Stomach (tissue), 9 donors: ENCODE measurements around the gene KIRREL3. TPM values are rescaled to one million over a fixed set of nuclear protein-coding genes. Genes with fewer than 3 reads are reported as not detected.

Source experiments
- DNase-seq, 2 donors: peaks; one replicate each; pipeline versions ENCODE4 v3.0.0 to v3.0.0-alpha.2; 2013 to 2019
- H3K27ac ChIP-seq, 5 donors: fragments of 200-600 bp in 4 of 5; sonication (generic) in 4 of 5; one replicate each; pipeline ENCODE4 v1.5.1; 2013 to 2019; ENCODE audit warnings: mild to moderate bottlenecking in 1 of 5, moderate library complexity in 1 of 5
- H3K27me3 ChIP-seq, 3 donors: fragments of 200-600 bp; sonication (generic); one replicate each; pipeline ENCODE4 v1.5.1; 2017 to 2019; ENCODE audit warnings: mixed run types in 1 of 3
- H3K36me3 ChIP-seq, 4 donors: fragments of 200-600 bp; sonication (generic); 1 replicate in 3 of 4; 2 replicates in 1 of 4; pipeline ENCODE4 v1.5.1; 2016 to 2019
- H3K4me1 ChIP-seq, 4 donors: fragments of 200-600 bp; sonication (generic); one replicate each; pipeline ENCODE4 v1.5.1; 2016 to 2019
- H3K4me3 ChIP-seq, 4 donors: fragments of 200-600 bp; sonication (generic) in 3 of 4; one replicate each; pipeline ENCODE4 v1.5.1; 2016 to 2019; ENCODE audit warnings: mild to moderate bottlenecking in 1 of 4
- H3K9me3 ChIP-seq, 4 donors: fragments of 200-600 bp; sonication (generic); one replicate each; pipeline ENCODE4 v1.5.1; 2016 to 2019
- EP300 ChIP-seq: sonication (generic); formaldehyde crosslinking; IDR thresholded peaks from one replicate; pipeline ENCODE4 v1.6.1; 2017; ENCODE audit warnings: antibody characterized with exemption
- POLR2A ChIP-seq, 4 donors: fragments of 450-650 bp; IDR thresholded peaks; one replicate each; pipeline ENCODE4 v1.6.1; 2016; ENCODE audit warnings: antibody characterized with exemption in 4 of 4, control low read depth in 2 of 4, mild to moderate bottlenecking in 1 of 4, moderate library complexity in 1 of 4
- POLR2AphosphoS5 ChIP-seq, 3 donors: sonication (generic); formaldehyde crosslinking; IDR thresholded peaks; one replicate each; pipeline ENCODE4 v1.6.1; 2016; ENCODE audit warnings: antibody characterized with exemption in 3 of 3
- WGBS, 5 donors: extraction: QIAGEN DNeasy Blood & Tissue Kit in 3 of 5; methylation state at CpG; one replicate each; pipeline versions ENCODE4 v1.1.5 to v1.1.7; 2013 to 2018; 5-methylcytosine and 5-hydroxymethylcytosine counted together
- intact Hi-C: fragments of 100-400 bp; cut with DNase I; formaldehyde crosslinking; loops from one replicate; pipeline ENCODE4 v1.15.1; 2023; ENCODE audit warnings: low total_unique reads
- polyA plus RNA-seq, 3 donors: library from polyadenylated mRNA; stranded (reverse); fragments of 200-250 nt; gene quantifications; one replicate each; pipeline ENCODE4 v1.2.3, GENCODE V29; 2013
- total RNA-seq, 5 donors: library from RNA; depleted of rRNA; stranded (reverse); fragments of >200 nt; gene quantifications; one replicate each; pipeline versions ENCODE4 v1.1.0 to v1.2.3, GENCODE V29; 2014 to 2016
- TF ChIP-seq, protein P1 (sequence below), 7 experiments: fragments of 450-650 bp in 4 of 7; fragments of 200-600 bp in 3 of 7; sonication (generic) in 3 of 7; IDR thresholded peaks; one replicate each; pipeline ENCODE4 v1.5.1; 2016 to 2019; ENCODE audit warnings: antibody characterized with exemption in 7 of 7, control low read depth in 2 of 7, mild to moderate bottlenecking in 1 of 7
- donor health status: healthy with polysubstance abuse.
- donor health status: Bipolar disorder and iron deficiency.
- donor health status: healthy.

The KIRREL3 gene
- total and polyA plus RNA-seq, 8 donors: 0.10 to 1.7 (median 0.38) TPM; not detected in 4

DNA sequence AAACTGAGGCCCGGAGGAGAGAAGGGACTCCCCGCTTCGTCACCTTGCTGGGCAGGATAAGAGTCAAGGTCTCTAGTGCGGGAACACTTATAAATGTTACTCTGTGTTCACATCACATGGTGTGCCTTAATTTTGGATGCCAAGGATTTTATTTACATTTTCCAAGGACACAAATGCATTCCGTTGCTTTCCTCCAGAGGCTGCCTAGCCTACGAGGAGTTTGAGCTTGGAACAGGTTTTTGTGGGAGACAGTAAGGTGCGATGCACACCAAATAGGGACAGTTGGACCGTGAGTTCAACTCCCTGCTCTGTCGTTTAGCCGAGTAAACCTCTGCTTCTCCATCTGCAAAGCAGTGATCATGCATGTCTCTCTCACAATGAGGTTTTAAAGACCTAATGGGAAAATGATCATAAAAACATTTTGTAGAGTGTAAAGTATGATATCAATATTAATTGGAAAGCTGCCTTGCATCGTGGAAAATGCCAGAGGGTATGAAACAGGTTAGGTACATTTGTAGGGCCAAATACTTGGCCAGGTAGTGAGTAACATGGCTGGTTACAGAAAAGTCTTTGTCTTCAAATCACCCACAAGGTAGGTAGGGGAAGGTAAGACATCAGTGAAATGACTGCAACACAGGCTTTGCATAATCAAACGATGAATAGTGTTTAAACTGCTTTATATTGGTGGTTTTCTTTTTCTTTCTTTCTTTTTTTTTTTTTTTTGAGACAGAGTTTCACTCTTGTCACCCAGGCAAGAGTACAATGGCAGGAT, 583.3 kb downstream of the KIRREL3 start:
- no peaks in the 10 kb centered on the region for H3K9me3 ChIP-seq
- peak overlapping the region; percentile 62 to 90 (median 78) for H3K27ac ChIP-seq
- WGBS, 5 donors: 37 to 55% (median 41%) methylated on average over 12 of the region's 12 CpGs
- H3K4me1 ChIP-seq: peaks cover 28 to 62% (median 51%) of the 10 kb centered on the region in 4 donors
- H3K4me3 ChIP-seq: peak overlapping the region; percentile 48 to 54 (median 50)
- TF ChIP-seq, protein P1, sequence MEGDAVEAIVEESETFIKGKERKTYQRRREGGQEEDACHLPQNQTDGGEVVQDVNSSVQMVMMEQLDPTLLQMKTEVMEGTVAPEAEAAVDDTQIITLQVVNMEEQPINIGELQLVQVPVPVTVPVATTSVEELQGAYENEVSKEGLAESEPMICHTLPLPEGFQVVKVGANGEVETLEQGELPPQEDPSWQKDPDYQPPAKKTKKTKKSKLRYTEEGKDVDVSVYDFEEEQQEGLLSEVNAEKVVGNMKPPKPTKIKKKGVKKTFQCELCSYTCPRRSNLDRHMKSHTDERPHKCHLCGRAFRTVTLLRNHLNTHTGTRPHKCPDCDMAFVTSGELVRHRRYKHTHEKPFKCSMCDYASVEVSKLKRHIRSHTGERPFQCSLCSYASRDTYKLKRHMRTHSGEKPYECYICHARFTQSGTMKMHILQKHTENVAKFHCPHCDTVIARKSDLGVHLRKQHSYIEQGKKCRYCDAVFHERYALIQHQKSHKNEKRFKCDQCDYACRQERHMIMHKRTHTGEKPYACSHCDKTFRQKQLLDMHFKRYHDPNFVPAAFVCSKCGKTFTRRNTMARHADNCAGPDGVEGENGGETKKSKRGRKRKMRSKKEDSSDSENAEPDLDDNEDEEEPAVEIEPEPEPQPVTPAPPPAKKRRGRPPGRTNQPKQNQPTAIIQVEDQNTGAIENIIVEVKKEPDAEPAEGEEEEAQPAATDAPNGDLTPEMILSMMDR (IDR thresholded peaks at IDR 0.05): no peak
- TF ChIP-seq POLR2AphosphoS5 (IDR thresholded peaks at IDR 0.05): no peak
- intact Hi-C loops: loop anchor here (10.0 kb wide), 1 partner anchor 102 kb away; no protein-coding TSS in a partner anchor
- no peaks in the 10 kb centered on the region for H3K27me3 ChIP-seq
- no peak for DNase-seq
- H3K36me3 ChIP-seq: peaks cover 0 to 15% (median 9%) of the 10 kb centered on the region in 4 donors

DNA sequence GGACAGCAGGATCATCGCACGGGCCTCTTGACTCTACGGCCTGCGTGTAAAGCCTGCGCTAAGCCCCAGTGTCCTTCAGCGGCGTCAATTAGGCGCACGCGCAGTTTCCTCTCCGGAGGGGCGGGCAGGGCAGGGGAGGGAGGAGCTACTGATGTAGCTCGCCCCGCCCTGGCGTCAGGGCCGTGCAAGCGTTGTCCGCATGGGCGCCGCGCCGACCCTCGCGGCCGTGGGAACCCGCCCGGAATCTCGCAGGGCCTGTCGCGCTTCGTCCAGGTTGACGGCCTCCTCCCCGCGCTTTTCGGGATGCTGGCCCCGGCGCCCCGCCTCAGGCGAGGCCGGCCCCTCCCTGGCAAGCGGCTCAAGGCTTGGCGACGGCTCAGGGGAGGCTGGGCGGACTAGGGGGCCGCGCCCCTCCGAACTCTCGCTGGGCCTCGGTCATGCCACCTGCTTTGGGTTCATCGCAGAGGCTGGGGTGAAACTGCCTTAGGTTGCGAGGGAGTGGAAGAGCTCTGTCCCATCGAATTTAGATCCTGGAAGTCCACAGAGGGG, 584.0 kb downstream of the KIRREL3 start:
- Histone ChIP-seq H3K27me3 (no peaks in the 10 kb centered on the region), H3K9me3 (no peaks in the 10 kb centered on the region), H3K4me3 (peak overlapping the region; percentile 48 to 54 (median 50)), H3K27ac (peak overlapping the region; percentile 62 to 90 (median 78)), H3K36me3 (peaks cover 0 to 15% (median 9%) of the 10 kb centered on the region in 4 donors), H3K4me1 (peaks cover 28 to 62% (median 49%) of the 10 kb centered on the region in 4 donors)
- DNase-seq: peak; percentile 88 to 96
- intact Hi-C loops: loop anchor here (10.0 kb wide), 1 partner anchor 102 kb away; no protein-coding TSS in a partner anchor
- 2 to 14% (median 3%) methylated on average over 4 to 52 of the region's 52 CpGs for WGBS, 5 donors
- no peak for TF ChIP-seq POLR2A (IDR thresholded peaks at IDR 0.05)
- peak; percentile 22 to 63 (median 29) for TF ChIP-seq POLR2AphosphoS5 (IDR thresholded peaks at IDR 0.05)
- no peak for TF ChIP-seq EP300

DNA sequence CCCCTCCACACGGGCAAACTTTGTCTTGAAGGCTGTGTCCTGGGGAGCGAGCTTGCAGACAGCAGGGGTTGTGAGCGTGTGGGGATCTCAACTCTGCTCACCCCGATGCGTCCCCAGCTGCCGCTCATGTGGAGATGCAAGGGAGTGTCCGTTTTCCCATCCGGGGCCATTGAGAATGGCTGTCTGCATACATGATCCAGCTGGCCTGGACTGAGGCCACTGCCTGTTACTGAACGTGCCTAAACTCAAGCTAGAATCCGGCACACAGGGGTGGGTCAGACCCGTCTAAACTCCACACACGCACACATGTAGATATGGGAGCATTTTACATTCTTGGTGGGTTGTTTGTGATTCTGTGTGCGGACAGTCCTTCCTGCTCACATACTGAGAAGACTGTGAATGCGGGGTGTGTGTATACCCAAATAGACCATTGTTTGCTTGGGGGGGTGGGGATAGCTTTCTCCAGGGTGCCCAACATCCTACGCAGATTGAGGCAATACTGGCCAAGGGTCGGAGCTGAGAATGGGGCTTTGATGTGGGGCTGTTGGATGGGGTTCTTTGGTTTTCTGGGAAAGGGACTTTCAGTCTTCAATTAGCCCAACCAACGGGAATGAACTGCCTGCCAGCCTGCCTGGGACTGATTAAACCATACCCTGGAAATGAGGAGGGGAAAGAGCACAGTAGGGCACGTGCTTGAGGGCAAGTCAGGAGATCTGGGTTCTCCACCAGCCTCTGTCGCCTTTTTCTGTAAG, 584.7 kb downstream of the KIRREL3 start:
- Histone ChIP-seq H3K27me3 (no peaks in the 10 kb centered on the region), H3K4me1 (peaks cover 22 to 62% (median 45%) of the 10 kb centered on the region in 4 donors), H3K36me3 (peaks cover 0 to 15% (median 9%) of the 10 kb centered on the region in 4 donors), H3K27ac (peak overlapping the region; percentile 49 to 90 (median 78)), H3K4me3 (peak overlapping the region; percentile 48 to 54 (median 50)), H3K9me3 (no peaks in the 10 kb centered on the region)
- 62 to 72% (median 66%) methylated on average over 13 to 19 of the region's 19 CpGs for WGBS, 5 donors
- intact Hi-C loops: loop anchor here (10.0 kb wide), 1 partner anchor 101 kb away; no protein-coding TSS in a partner anchor
- peak; percentile 49 to 93 for DNase-seq
- TF ChIP-seq EP300: no peak
- TF ChIP-seq POLR2A (IDR thresholded peaks at IDR 0.05): no peak
- TF ChIP-seq, protein P1 (IDR thresholded peaks at IDR 0.05): no peak
- peak in 2 of 3 donors; percentile 13 to 59 for TF ChIP-seq POLR2AphosphoS5 (IDR thresholded peaks at IDR 0.05)

DNA sequence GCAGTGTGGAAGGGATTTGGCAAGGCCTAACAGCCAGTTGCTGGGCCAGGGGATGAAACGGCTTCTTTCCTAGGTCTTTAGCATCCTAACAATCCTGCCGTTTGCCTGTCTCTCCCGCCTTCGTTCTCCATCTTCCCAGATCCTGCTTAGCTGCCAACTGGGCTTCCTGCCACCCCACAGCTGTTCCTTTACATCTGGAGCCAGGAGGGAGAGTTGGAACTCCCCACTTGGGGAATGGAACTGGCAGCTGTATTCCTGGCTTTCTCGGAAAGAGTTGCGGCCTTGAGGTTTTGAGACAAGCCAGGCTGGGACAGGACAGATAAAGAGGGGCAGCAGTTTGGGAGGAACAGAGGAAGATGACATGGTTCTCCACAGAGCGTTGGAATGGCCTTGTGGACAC, 585.4 kb downstream of the KIRREL3 start:
- intact Hi-C loops: loop anchor here (10.0 kb wide), 1 partner anchor 100 kb away; no protein-coding TSS in a partner anchor
- DNase-seq: peak; percentile 60 to 93
- Histone ChIP-seq H3K36me3 (peaks cover 0 to 15% (median 10%) of the 10 kb centered on the region in 4 donors), H3K9me3 (no peaks in the 10 kb centered on the region), H3K27ac (peak overlapping the region; percentile 49 to 90 (median 78)), H3K27me3 (no peaks in the 10 kb centered on the region), H3K4me1 (peaks cover 22 to 62% (median 44%) of the 10 kb centered on the region in 4 donors), H3K4me3 (no peak overlapping the region)
- TF ChIP-seq POLR2A (IDR thresholded peaks at IDR 0.05) (no peak), POLR2AphosphoS5 (IDR thresholded peaks at IDR 0.05) (peak; percentile 70 to 76 (median 74))
- WGBS, 5 donors: 29 to 71% (median 52%) methylated on average over 7 of the region's 7 CpGs

DNA sequence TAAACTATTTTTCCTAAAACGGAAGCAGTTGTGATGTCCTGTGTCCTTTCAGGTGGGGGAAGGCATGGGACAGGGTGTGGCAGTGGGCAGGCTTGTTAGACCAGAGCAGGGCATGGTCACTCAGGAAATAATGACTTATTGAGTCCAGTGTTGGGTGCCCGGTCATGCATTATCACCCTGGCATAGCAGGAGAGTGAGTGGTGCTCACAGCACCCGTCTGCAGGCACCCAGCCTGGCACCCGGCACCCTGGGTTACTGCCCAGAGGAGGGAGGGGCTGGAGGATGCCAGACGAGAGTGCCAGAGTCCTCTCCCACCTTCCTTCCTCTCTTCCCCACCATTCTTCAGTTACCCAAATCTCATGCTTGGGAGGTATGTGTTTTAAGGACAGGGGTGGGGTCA, 586.0 kb downstream of the KIRREL3 start:
- intact Hi-C loops: loop anchor here (10.0 kb wide), 1 partner anchor 100 kb away; no protein-coding TSS in a partner anchor
- H3K4me3 ChIP-seq: no peak overlapping the region
- TF ChIP-seq, protein P1 (IDR thresholded peaks at IDR 0.05): no peak
- H3K36me3 ChIP-seq: peaks cover 2 to 15% (median 12%) of the 10 kb centered on the region in 4 donors
- no peak for DNase-seq
- peaks cover 22 to 60% (median 42%) of the 10 kb centered on the region in 4 donors for H3K4me1 ChIP-seq
- no peaks in the 10 kb centered on the region for H3K9me3 ChIP-seq
- no peaks in the 10 kb centered on the region for H3K27me3 ChIP-seq
- peak overlapping the region; percentile 42 to 90 (median 78) for H3K27ac ChIP-seq
- 32 to 62% (median 40%) methylated on average over 5 of the region's 5 CpGs for WGBS, 5 donors
